Measurements from ENCODE around the gene ALPK3. TPM values are rescaled to one million over a fixed set of nuclear protein-coding genes. Genes with fewer than 3 reads are reported as not detected.
"Not testable (repeated sequence)": the region's sequence is repeated elsewhere in the genome, so short reads cannot be mapped to it uniquely, and the experiment has no call there.

The ALPK3 gene
- total RNA-seq, 1 donor from 2014 or later = 0.34 TPM

GRCh38 chr15:84863565-84864443, 46.6 kb downstream of the ALPK3 start:
- H3K4me3 Mint-ChIP-seq (ENCODE audit: low read depth) = no peak overlapping the region
- no peak overlapping the region for H3K27ac Mint-ChIP-seq
- DNase-seq (ENCODE audit: low spot score) = no peak
- H3K27me3 Mint-ChIP-seq (ENCODE audit: low read depth) = no peaks in the 10 kb centered on the region
- H3K36me3 Mint-ChIP-seq (ENCODE audit: low read depth) = no peaks in the 10 kb centered on the region
- H3K9me3 Mint-ChIP-seq = no peaks in the 10 kb centered on the region
- intact Hi-C loops (cut with micrococcal nuclease) = no loop called here
- H3K4me1 Mint-ChIP-seq (ENCODE audit: low read depth) = no peaks in the 10 kb centered on the region

- no peak for DNase-seq (ENCODE audit: low spot score)
- Mint-ChIP-seq H3K9me3 (no peaks in the 10 kb centered on the region), H3K36me3 (ENCODE audit: low read depth) (no peaks in the 10 kb centered on the region), H3K4me3 (ENCODE audit: low read depth) (no peak overlapping the region), H3K4me1 (ENCODE audit: low read depth) (no peaks in the 10 kb centered on the region), H3K27ac (no peak overlapping the region), H3K27me3 (ENCODE audit: low read depth) (no peaks in the 10 kb centered on the region)
- intact Hi-C loops (cut with micrococcal nuclease) = no loop called here
Measured at GRCh38 chr15:84864444-84864795, 47.3 kb downstream of the ALPK3 start.

GRCh38 chr15:84865074-84865569, 48.0 kb downstream of the ALPK3 start:
- H3K4me1 Mint-ChIP-seq (ENCODE audit: low read depth) = no peaks in the 10 kb centered on the region
- H3K27ac Mint-ChIP-seq = no peak overlapping the region
- H3K36me3 Mint-ChIP-seq (ENCODE audit: low read depth) = no peaks in the 10 kb centered on the region
- no peak overlapping the region for H3K4me3 Mint-ChIP-seq (ENCODE audit: low read depth)
- H3K9me3 Mint-ChIP-seq = no peaks in the 10 kb centered on the region
- no peak for DNase-seq (ENCODE audit: low spot score)
- intact Hi-C loops (cut with micrococcal nuclease) = no loop called here
- H3K27me3 Mint-ChIP-seq (ENCODE audit: low read depth) = peaks cover under 1% of the 10 kb centered on the region

GRCh38 chr15:84868037-84868880, 51.1 kb downstream of the ALPK3 start:
- H3K4me1 Mint-ChIP-seq (ENCODE audit: low read depth) = no peaks in the 10 kb centered on the region
- H3K9me3 Mint-ChIP-seq = no peaks in the 10 kb centered on the region
- no peaks in the 10 kb centered on the region for H3K36me3 Mint-ChIP-seq (ENCODE audit: low read depth)
- peaks cover 1% of the 10 kb centered on the region for H3K27me3 Mint-ChIP-seq (ENCODE audit: low read depth)
- no peak overlapping the region for H3K4me3 Mint-ChIP-seq (ENCODE audit: low read depth)
- no peak for DNase-seq (ENCODE audit: low spot score)
- intact Hi-C loops (cut with micrococcal nuclease) = no loop called here
- no peak overlapping the region for H3K27ac Mint-ChIP-seq

- Mint-ChIP-seq H3K27ac (no peak overlapping the region), H3K36me3 (ENCODE audit: low read depth) (no peaks in the 10 kb centered on the region), H3K4me3 (ENCODE audit: low read depth) (no peak overlapping the region), H3K27me3 (ENCODE audit: low read depth) (peaks cover 1% of the 10 kb centered on the region), H3K9me3 (no peaks in the 10 kb centered on the region), H3K4me1 (ENCODE audit: low read depth) (no peaks in the 10 kb centered on the region)
- DNase-seq (ENCODE audit: low spot score) = no peak
- intact Hi-C loops (cut with micrococcal nuclease) = no loop called here
Measured at GRCh38 chr15:84869510-84869909, 52.4 kb downstream of the ALPK3 start.

- H3K4me3 Mint-ChIP-seq (ENCODE audit: low read depth) = no peak overlapping the region
- intact Hi-C loops (cut with micrococcal nuclease) = no loop called here
- H3K27ac Mint-ChIP-seq = no peak overlapping the region
- no peaks in the 10 kb centered on the region for H3K4me1 Mint-ChIP-seq (ENCODE audit: low read depth)
- H3K9me3 Mint-ChIP-seq = no peaks in the 10 kb centered on the region
- H3K27me3 Mint-ChIP-seq (ENCODE audit: low read depth) = peaks cover 1% of the 10 kb centered on the region
- DNase-seq (ENCODE audit: low spot score) = no peak
- H3K36me3 Mint-ChIP-seq (ENCODE audit: low read depth) = no peaks in the 10 kb centered on the region
Measured at GRCh38 chr15:84871428-84871985, 54.4 kb downstream of the ALPK3 start.

GRCh38 chr15:84872009-84872910, 55.1 kb downstream of the ALPK3 start:
- intact Hi-C loops (cut with micrococcal nuclease) = no loop called here
- Mint-ChIP-seq H3K4me1 (ENCODE audit: low read depth) (peaks cover 3% of the 10 kb centered on the region), H3K4me3 (ENCODE audit: low read depth) (no peak overlapping the region), H3K36me3 (ENCODE audit: low read depth) (no peaks in the 10 kb centered on the region), H3K27ac (no peak overlapping the region), H3K27me3 (ENCODE audit: low read depth) (peaks cover 1% of the 10 kb centered on the region), H3K9me3 (no peaks in the 10 kb centered on the region)
- DNase-seq (ENCODE audit: low spot score) = no peak

GRCh38 chr15:84873997-84874396, 56.8 kb downstream of the ALPK3 start:
- Mint-ChIP-seq H3K9me3 (no peaks in the 10 kb centered on the region), H3K36me3 (ENCODE audit: low read depth) (no peaks in the 10 kb centered on the region), H3K4me3 (ENCODE audit: low read depth) (no peak overlapping the region), H3K4me1 (ENCODE audit: low read depth) (peaks cover 4% of the 10 kb centered on the region), H3K27me3 (ENCODE audit: low read depth) (peaks cover 1% of the 10 kb centered on the region), H3K27ac (no peak overlapping the region)
- no peak for DNase-seq (ENCODE audit: low spot score)
- intact Hi-C loops (cut with micrococcal nuclease) = no loop called here

- H3K36me3 Mint-ChIP-seq (ENCODE audit: low read depth) = no peaks in the 10 kb centered on the region
- no peak overlapping the region for H3K4me3 Mint-ChIP-seq (ENCODE audit: low read depth)
- H3K9me3 Mint-ChIP-seq = no peaks in the 10 kb centered on the region
- no peak overlapping the region for H3K27ac Mint-ChIP-seq
- peaks cover 4% of the 10 kb centered on the region for H3K4me1 Mint-ChIP-seq (ENCODE audit: low read depth)
- DNase-seq (ENCODE audit: low spot score) = no peak
- H3K27me3 Mint-ChIP-seq (ENCODE audit: low read depth) = peaks cover under 1% of the 10 kb centered on the region
- intact Hi-C loops (cut with micrococcal nuclease) = loop anchor here (5.0 kb wide), 1 partner anchor 218 kb away; the partner anchor contains the start of gene NMB
Measured at GRCh38 chr15:84874981-84875699, 58.0 kb downstream of the ALPK3 start.

- H3K36me3 Mint-ChIP-seq (ENCODE audit: low read depth) = no peaks in the 10 kb centered on the region
- DNase-seq (ENCODE audit: low spot score) = no peak
- intact Hi-C loops (cut with micrococcal nuclease) = loop anchor here (5.0 kb wide), 1 partner anchor 219 kb away; the partner anchor contains the start of gene NMB
Measured at GRCh38 chr15:84876269-84876668, 59.1 kb downstream of the ALPK3 start.

GRCh38 chr15:84877701-84878100, 60.5 kb downstream of the ALPK3 start:
- not testable (repeated sequence) for H3K36me3 Mint-ChIP-seq (ENCODE audit: low read depth); H3K9me3 Mint-ChIP-seq; H3K4me1 Mint-ChIP-seq (ENCODE audit: low read depth); H3K4me3 Mint-ChIP-seq (ENCODE audit: low read depth); DNase-seq (ENCODE audit: low spot score); H3K27me3 Mint-ChIP-seq (ENCODE audit: low read depth); H3K27ac Mint-ChIP-seq
- intact Hi-C loops (cut with micrococcal nuclease) = loop anchor here (1.0 to 5.0 kb wide), 3 partner anchors 51 to 289 kb away; partner anchors contain the start of gene NMB

More at GRCh38 chr15:84876269-84876668, 59.1 kb downstream of the ALPK3 start:
- Mint-ChIP-seq H3K4me3 (ENCODE audit: low read depth) (no peak overlapping the region), H3K4me1 (ENCODE audit: low read depth) (peaks cover 4% of the 10 kb centered on the region), H3K27me3 (ENCODE audit: low read depth) (no peaks in the 10 kb centered on the region), H3K27ac (no peak overlapping the region), H3K9me3 (no peaks in the 10 kb centered on the region)

Data from activated T-helper 2 cell treated with anti-CD3 and anti-CD28 coated beads, Interferon-gamma antibody, Interleukin-2, Interleukin-4, amounts not matched to agents 10 μg/mL and 5 μg/mL and 100 μg/mL, durations not matched to agents 14 hours and 24 hours and 36 hours (primary cell).